K562 (cell line): Measurements from ENCODE around the gene OXLD1. TPM values are rescaled to one million over a fixed set of nuclear protein-coding genes. Genes with fewer than 3 reads are reported as not detected.
"Not testable (repeated sequence)": the region's sequence is repeated elsewhere in the genome, so short reads cannot be mapped to it uniquely, and the experiment has no call there.

Source experiments
- ATAC-seq: fragments of 200-7000 bp; cut with Tn5 transposase; 3 replicates; pipeline ENCODE4 v1.9.1; 2020; ENCODE audit warnings: moderate library complexity
- BruUV-seq: library from RNA; stranded (reverse); fragments of 400-500 nt; replicated peaks from 2 replicates; lab custom pipeline; 2021; lab: Mats Ljungman, UMichigan
- CTCF ChIA-PET: fragments of 300-600 bp; formaldehyde crosslinking; extraction: SDS; loops from one replicate; lab custom pipeline; 2021; ENCODE audit warnings: low intra/inter-chr PET ratio; lab: Yijun Ruan, JAX
- POLR2A ChIA-PET: fragments of 300-600, 350-650 bp; sonication (Branson Sonifier 250); formaldehyde crosslinking; extraction: SDS; loops from one replicate; lab custom pipeline; 2021; ENCODE audit warnings: antibody characterized with exemption, inconsistent platforms; lab: Yijun Ruan, JAX
- DNase-seq, 4 experiments: peaks; one replicate each; pipeline versions ENCODE4 v3.0.0 to v3.0.0-alpha.2; 2011 to 2018; ENCODE audit warnings: low spot score in 3 of 4, mixed read lengths in 3 of 4; ENCODE audit errors: extremely low read depth in 1 of 4
- FAIRE-seq: peaks from 2 replicates; lab custom pipeline; 2011; peaks lifted over from hg19 to GRCh38; lab: Jason Lieb, UNC
- H2AFZ ChIP-seq: 2 replicates; pipeline ENCODE4 v1.6.0; 2011; ENCODE audit warnings: low read depth, low read length, control low read depth, inconsistent platforms
- H3K27ac ChIP-seq: fragments of 200-600 bp; 3 replicates; pipeline ENCODE4 v1.8.0; 2011; ENCODE audit warnings: low read depth, mild to moderate bottlenecking, control low read depth, inconsistent platforms, low read length, moderate library complexity, mixed read lengths; ENCODE audit errors: extremely low read depth
- H3K27me3 ChIP-seq, 2 experiments: fragments of 300-600 bp in 1 of 2; 2 replicates in 1 of 2; 3 replicates in 1 of 2; pipeline versions ENCODE4 v1.6.0 to v1.8.0; 2011; ENCODE audit warnings: inconsistent platforms in 2 of 2, low read length in 2 of 2, mild to moderate bottlenecking in 1 of 2, mixed read lengths in 1 of 2, moderate library complexity in 1 of 2; ENCODE audit not compliant: control insufficient read depth in 2 of 2, insufficient read depth in 2 of 2
- H3K36me3 ChIP-seq: fragments of 300-600 bp; 3 replicates; pipeline ENCODE4 v1.8.0; 2011; ENCODE audit warnings: mild to moderate bottlenecking, low read length, inconsistent platforms; ENCODE audit not compliant: control insufficient read depth, insufficient read depth
- H3K4me1 ChIP-seq, 2 experiments: fragments of 200-600 bp in 1 of 2; replicated peaks in 1 of 2; 2 replicates in 1 of 2; 3 replicates in 1 of 2; pipeline versions ENCODE4 v1.5.1 to v1.8.0; 2011; ENCODE audit warnings: inconsistent platforms in 2 of 2, low read length in 2 of 2, mild to moderate bottlenecking in 1 of 2, mixed read lengths in 1 of 2, moderate library complexity in 1 of 2; ENCODE audit not compliant: control insufficient read depth in 2 of 2, insufficient read depth in 2 of 2
- H3K4me2 ChIP-seq: 2 replicates; pipeline ENCODE4 v1.6.1; 2011; ENCODE audit warnings: low read length, control low read depth, inconsistent platforms, mixed read lengths; ENCODE audit not compliant: insufficient read depth
- H3K4me3 ChIP-seq: fragments of 200-600 bp; sonication (generic), shearing (Covaris generic); 2 replicates; pipeline ENCODE4 v1.5.1; 2016; ENCODE audit warnings: control low read depth, inconsistent platforms
- H3K79me2 ChIP-seq: fragments of 200-600 bp; 3 replicates; pipeline ENCODE4 v1.8.0; 2011; ENCODE audit warnings: low read length, inconsistent platforms; ENCODE audit not compliant: control insufficient read depth, insufficient read depth
- H3K9ac ChIP-seq, 2 experiments: 2 replicates each; pipeline versions ENCODE4 v1.6.0 to v1.6.1; 2011; ENCODE audit warnings: low read depth in 2 of 2, low read length in 2 of 2, control low read depth in 1 of 2, inconsistent platforms in 1 of 2, mild to moderate bottlenecking in 1 of 2, mixed read lengths in 1 of 2; ENCODE audit not compliant: insufficient read depth in 1 of 2
- H3K9me1 ChIP-seq: one replicate; pipeline ENCODE4 v1.6.0; 2011; ENCODE audit warnings: inconsistent platforms, mild to moderate bottlenecking, low read length, moderate library complexity; ENCODE audit not compliant: control insufficient read depth, insufficient read depth
- H3K9me3 ChIP-seq: replicated peaks from 2 replicates; pipeline ENCODE4 v1.5.1; 2011; ENCODE audit warnings: low read depth, low read length, inconsistent platforms; ENCODE audit not compliant: control insufficient read depth, insufficient read depth
- H4K20me1 ChIP-seq: replicated peaks from 2 replicates; pipeline ENCODE4 v1.6.1; 2011; ENCODE audit warnings: low read length, inconsistent platforms, mixed read lengths; ENCODE audit not compliant: control insufficient read depth, insufficient read depth
- CBFA2T3 ChIP-seq: fragments of 450-650 bp; IDR thresholded peaks from 2 replicates; pipeline ENCODE4 v1.6.1; 2017
- POLR2G ChIP-seq: fragments of 200-400 bp; formaldehyde crosslinking; IDR thresholded peaks from 2 replicates; pipeline ENCODE4 v1.6.1; 2017; ENCODE audit warnings: low read depth, mild to moderate bottlenecking, antibody characterized with exemption, low read length, moderate library complexity
- RBFOX2 ChIP-seq: fragments of 200-400 bp; formaldehyde crosslinking; IDR thresholded peaks from 2 replicates; pipeline ENCODE4 v1.6.1; 2017; ENCODE audit warnings: low read depth, mild to moderate bottlenecking, low read length, moderate library complexity
- WGBS: fragments of 100-300 bp; shearing (Covaris generic); methylation state at CpG from one replicate; pipeline ENCODE4 v1.1.6; 2016; ENCODE audit warnings: low coverage, mixed read lengths; ENCODE audit not compliant: insufficient coverage; ENCODE audit errors: missing lambda C conversion rate; 5-methylcytosine and 5-hydroxymethylcytosine counted together
- in situ Hi-C: fragments of 300-500 bp; cut with MboI; formaldehyde crosslinking; loops from 4 replicates; pipeline ENCODE4 v1.15.0; 2018; ENCODE audit warnings: inconsistent platforms, mixed read lengths
- intact Hi-C: fragments of 100-400 bp; cut with micrococcal nuclease; formaldehyde crosslinking; loops from 2 replicates; pipeline ENCODE4 v1.14.2; 2022
- polyA plus RNA-seq, 8 experiments: library from polyadenylated mRNA; depleted of rRNA in 4 of 8; stranded (reverse) in 5 of 8; unstranded in 3 of 8; fragments of >200 nt; fragmentation: Nextera tagmentation in 2 of 8; fragmentation: Illumina TruSeq in 1 of 8; extraction: Ambion mirVana in 2 of 8; extraction: Trizol in 1 of 8; gene quantifications; 2 replicates each; pipeline versions ENCODE4 v1.2.1 to v1.2.3, GENCODE V29; 2011 to 2014; ENCODE audit warnings: inconsistent platforms in 1 of 8, missing spikeins in 1 of 8
- total RNA-seq, 7 experiments: library from RNA; depleted of rRNA in 6 of 7; stranded (reverse); fragments of >200 nt in 6 of 7; fragmentation: Illumina TruSeq in 2 of 7; extraction: Trizol in 2 of 7; gene quantifications; 2 replicates each; pipeline versions ENCODE4 v1.2.1 to v1.2.3, GENCODE V29; 2011 to 2021; ENCODE audit warnings: low replicate concordance in 1 of 7
- TF ChIP-seq, protein P1 (sequence below): fragments of 450-650 bp; conservative IDR thresholded peaks from 2 replicates; pipeline ENCODE4 v1.6.1; 2016; ENCODE audit warnings: missing genetic modification characterization, low read depth, mild to moderate bottlenecking, control low read depth, missing compliant biosample characterization
- TF ChIP-seq, protein P2 (sequence below): sonication (generic); formaldehyde crosslinking; IDR thresholded peaks from 2 replicates; pipeline ENCODE4 v1.8.1; 2023; ENCODE audit warnings: mild to moderate bottlenecking, missing genetic modification reagents
- TF ChIP-seq, protein P3 (sequence below), 3 experiments: IDR thresholded peaks in 2 of 3; conservative IDR thresholded peaks in 1 of 3; 2 replicates each; pipeline ENCODE4 v1.5.1; 2011 to 2012; ENCODE audit warnings: low read length in 3 of 3, mild to moderate bottlenecking in 3 of 3, control low read depth in 2 of 3, improper control_type of control experiment in 1 of 3, inconsistent platforms in 1 of 3, low read depth in 1 of 3, mixed read lengths in 1 of 3, moderate library complexity in 1 of 3; ENCODE audit not compliant: insufficient read depth in 2 of 3

The OXLD1 gene
- total and polyA plus RNA-seq, 9 of the 15 experiments (the other 6 are each of a cell fraction or from before 2014, with no cell fraction given) = 4.4 to 115 (median 29.3) TPM

DNA sequence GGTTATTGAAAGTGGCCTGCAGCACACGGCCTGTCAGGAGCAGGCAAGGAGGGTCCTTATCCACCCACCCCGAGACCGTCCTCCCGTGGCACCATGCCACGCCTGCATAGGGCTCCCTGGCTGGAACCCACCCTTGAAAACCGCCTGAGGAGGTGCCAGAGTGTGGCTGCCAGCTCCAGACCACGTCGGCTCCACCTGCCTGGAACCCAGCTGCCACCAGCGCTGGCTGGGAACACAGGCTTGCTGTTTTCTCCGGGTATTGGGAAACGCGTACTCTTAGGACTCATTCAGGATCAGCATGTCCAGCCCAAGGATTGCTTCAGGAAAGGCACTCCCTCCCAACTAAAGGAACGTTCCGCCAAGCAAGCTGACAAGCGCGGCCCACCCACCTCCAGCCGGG, 10.5 kb upstream of the OXLD1 start:
- no peaks in the 10 kb centered on the region for H3K9me3 ChIP-seq
- H3K79me2 ChIP-seq = peaks cover 4% of the 10 kb centered on the region; the same call in 2 of the 3 replicates
- no peaks in the 10 kb centered on the region for H3K27me3 ChIP-seq
- DNase-seq = no peak
- ChIA-PET CTCF (no interaction called here), POLR2A (interaction anchor here (1.1 to 1.3 kb wide), 2 partner anchors 9 to 25 kb away, joined by 3 to 4 read pairs; no protein-coding TSS in a partner anchor)
- no peak for FAIRE-seq
- no peak overlapping the region for H3K4me3 ChIP-seq
- in situ Hi-C loops = no loop called here
- TF ChIP-seq CBFA2T3 (no peak), RBFOX2 (0 out of 2 replicates have a peak, but pooled peaks have one; percentile 20), POLR2G (peak; percentile 52)
- 86% methylated on average over 15 of the region's 17 CpGs for WGBS
- peak overlapping the region in 1 of 2 experiments; percentile 52; a peak in 1 of 4 replicates for H3K9ac ChIP-seq
- no peak for ATAC-seq
- no peaks in the 10 kb centered on the region for H3K9me1 ChIP-seq
- intact Hi-C loops = no loop called here
- no peak overlapping the region for H2AFZ ChIP-seq
- no peaks in the 10 kb centered on the region for H4K20me1 ChIP-seq
- no peak overlapping the region for H3K4me2 ChIP-seq
- peaks cover 42% of the 10 kb centered on the region; the same call in 2 of the 3 replicates for H3K36me3 ChIP-seq
- no TSS peak for BruUV-seq
- peaks cover 0 to 32% of the 10 kb centered on the region in 2 experiments; a peak in 2 of 5 replicates for H3K4me1 ChIP-seq
- H3K27ac ChIP-seq = no peak overlapping the region

DNA sequence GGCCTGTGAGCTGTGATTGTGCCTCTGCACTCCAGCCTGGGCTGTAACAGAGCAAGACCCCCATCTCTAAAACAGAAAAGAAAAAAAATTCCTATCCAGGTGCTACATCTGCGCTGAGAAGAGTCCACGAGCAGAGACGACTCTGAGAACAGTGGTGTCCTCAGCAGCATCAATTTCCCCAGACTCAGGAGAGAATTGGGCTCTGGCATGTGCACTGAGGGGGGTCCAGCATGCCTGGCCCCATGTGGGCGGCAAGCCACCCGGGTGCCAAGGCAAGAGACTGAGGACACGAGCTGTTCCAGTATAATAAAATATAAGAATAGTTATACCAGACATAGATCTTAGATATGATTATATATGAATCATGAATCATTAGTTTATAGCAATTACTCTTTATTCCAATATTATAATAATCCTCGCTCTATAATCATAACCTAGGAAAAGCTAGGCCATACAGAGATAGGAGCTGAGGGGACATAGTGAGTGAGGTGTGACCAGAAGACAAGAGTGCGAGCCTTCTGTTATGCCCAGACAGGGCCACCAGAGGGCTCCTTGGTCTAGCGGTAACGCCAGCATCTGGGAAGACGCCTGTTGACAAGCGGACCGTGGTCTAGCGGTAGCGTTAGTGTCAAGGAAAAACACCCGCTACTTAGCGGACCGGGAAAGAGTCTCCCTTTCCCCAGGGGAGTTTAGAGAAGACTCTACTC, 9.3 kb upstream of the OXLD1 start:
- H4K20me1 ChIP-seq, H3K9ac ChIP-seq, H3K27ac ChIP-seq, H3K4me3 ChIP-seq, in situ Hi-C loops, CTCF ChIA-PET, H3K9me3 ChIP-seq, H3K79me2 ChIP-seq, H3K9me1 ChIP-seq, H3K27me3 ChIP-seq, intact Hi-C loops, BruUV-seq, H3K4me2 ChIP-seq, H2AFZ ChIP-seq: not testable (repeated sequence)
- peaks cover 0 to 29% of the 10 kb centered on the region in 2 experiments; a peak in 2 of 5 replicates for H3K4me1 ChIP-seq
- peak; percentile 98 for FAIRE-seq
- DNase-seq = peak in 1 of 4 experiments; percentile 50
- peak; percentile 46 for ATAC-seq
- H3K36me3 ChIP-seq = peaks cover 45% of the 10 kb centered on the region; the same call in 2 of the 3 replicates
- WGBS = 30% methylated on average over 17 of the region's 18 CpGs
- POLR2A ChIA-PET = interaction anchor here (1.0 to 2.5 kb wide), 7 partner anchors 8 to 119 kb away, joined by 3 to 9 read pairs (median 5); partner anchors contain the start of genes ARL16, CCDC137, HGS and OXLD1
- TF ChIP-seq, protein P1, sequence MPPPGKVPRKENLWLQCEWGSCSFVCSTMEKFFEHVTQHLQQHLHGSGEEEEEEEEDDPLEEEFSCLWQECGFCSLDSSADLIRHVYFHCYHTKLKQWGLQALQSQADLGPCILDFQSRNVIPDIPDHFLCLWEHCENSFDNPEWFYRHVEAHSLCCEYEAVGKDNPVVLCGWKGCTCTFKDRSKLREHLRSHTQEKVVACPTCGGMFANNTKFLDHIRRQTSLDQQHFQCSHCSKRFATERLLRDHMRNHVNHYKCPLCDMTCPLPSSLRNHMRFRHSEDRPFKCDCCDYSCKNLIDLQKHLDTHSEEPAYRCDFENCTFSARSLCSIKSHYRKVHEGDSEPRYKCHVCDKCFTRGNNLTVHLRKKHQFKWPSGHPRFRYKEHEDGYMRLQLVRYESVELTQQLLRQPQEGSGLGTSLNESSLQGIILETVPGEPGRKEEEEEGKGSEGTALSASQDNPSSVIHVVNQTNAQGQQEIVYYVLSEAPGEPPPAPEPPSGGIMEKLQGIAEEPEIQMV (tag) = peak; percentile 79
- TF ChIP-seq, protein P2, sequence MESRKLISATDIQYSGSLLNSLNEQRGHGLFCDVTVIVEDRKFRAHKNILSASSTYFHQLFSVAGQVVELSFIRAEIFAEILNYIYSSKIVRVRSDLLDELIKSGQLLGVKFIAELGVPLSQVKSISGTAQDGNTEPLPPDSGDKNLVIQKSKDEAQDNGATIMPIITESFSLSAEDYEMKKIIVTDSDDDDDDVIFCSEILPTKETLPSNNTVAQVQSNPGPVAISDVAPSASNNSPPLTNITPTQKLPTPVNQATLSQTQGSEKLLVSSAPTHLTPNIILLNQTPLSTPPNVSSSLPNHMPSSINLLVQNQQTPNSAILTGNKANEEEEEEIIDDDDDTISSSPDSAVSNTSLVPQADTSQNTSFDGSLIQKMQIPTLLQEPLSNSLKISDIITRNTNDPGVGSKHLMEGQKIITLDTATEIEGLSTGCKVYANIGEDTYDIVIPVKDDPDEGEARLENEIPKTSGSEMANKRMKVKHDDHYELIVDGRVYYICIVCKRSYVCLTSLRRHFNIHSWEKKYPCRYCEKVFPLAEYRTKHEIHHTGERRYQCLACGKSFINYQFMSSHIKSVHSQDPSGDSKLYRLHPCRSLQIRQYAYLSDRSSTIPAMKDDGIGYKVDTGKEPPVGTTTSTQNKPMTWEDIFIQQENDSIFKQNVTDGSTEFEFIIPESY (CRISPR knock-in tag) = peak; percentile 73
- TF ChIP-seq, protein P3, sequence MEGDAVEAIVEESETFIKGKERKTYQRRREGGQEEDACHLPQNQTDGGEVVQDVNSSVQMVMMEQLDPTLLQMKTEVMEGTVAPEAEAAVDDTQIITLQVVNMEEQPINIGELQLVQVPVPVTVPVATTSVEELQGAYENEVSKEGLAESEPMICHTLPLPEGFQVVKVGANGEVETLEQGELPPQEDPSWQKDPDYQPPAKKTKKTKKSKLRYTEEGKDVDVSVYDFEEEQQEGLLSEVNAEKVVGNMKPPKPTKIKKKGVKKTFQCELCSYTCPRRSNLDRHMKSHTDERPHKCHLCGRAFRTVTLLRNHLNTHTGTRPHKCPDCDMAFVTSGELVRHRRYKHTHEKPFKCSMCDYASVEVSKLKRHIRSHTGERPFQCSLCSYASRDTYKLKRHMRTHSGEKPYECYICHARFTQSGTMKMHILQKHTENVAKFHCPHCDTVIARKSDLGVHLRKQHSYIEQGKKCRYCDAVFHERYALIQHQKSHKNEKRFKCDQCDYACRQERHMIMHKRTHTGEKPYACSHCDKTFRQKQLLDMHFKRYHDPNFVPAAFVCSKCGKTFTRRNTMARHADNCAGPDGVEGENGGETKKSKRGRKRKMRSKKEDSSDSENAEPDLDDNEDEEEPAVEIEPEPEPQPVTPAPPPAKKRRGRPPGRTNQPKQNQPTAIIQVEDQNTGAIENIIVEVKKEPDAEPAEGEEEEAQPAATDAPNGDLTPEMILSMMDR (IDR thresholded peaks at IDR 0.05 in 2 of 3, conservative IDR thresholded peaks at IDR 0.05 in 1 of 3; ENCODE audit: insufficient read depth in 2 of 3, low read depth in 1 of 3, low read length in 3 of 3) = peak; percentile 44 to 56 (median 50)
